ENCODE data around the gene ANAPC7.
"Not testable (repeated sequence)": the region's sequence is repeated elsewhere in the genome, so short reads cannot be mapped to it uniquely, and the experiment has no call there.

The ANAPC7 gene

DNA sequence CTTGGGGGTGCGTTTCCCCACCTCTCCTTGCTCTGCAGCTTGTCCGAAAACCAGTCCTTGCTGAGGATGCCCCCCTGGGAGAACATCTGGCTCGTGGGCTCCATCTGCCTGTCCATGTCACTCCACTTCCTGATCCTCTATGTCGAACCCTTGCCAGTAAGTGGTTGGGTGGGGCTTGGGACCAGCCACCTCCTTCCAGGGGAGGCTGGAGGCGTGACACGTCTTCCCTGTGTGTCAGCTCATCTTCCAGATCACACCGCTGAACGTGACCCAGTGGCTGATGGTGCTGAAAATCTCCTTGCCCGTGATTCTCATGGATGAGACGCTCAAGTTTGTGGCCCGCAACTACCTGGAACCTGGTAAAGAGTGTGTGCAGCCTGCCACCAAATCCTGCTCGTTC is 57.5 kb downstream of the ANAPC7 start:
- DNase-seq: no peak

DNA sequence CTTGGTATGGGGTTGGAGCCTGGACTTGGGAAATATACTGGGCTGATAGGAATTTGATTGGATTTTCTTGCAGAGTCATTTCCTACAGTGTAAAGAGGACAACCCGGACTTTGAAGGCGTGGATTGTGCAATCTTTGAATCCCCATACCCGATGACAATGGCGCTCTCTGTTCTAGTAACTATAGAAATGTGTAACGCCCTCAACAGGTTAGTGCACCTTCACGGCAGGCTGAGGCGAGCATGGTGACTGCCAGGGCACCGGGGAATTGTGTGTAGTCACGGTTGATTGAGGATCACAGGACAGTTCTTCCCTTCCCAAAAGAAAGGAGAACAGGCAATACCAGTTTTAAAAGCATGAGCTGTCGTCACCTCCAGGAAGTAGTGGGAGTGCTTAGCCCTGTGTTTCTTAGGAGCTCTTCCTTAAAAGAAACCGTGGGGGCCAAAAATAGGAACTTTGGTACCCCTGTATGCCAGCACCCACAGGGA is 58.3 kb downstream of the ANAPC7 start:
- DNase-seq: no peak

GRCh38 chr12:110344657-110345056 is 58.9 kb downstream of the ANAPC7 start:
- no peak for DNase-seq

- DNase-seq: no peak
These were observed 59.6 kb downstream of the ANAPC7 start for GRCh38 chr12:110343736-110344555.

- no peak for DNase-seq
These were observed 60.4 kb downstream of the ANAPC7 start for GRCh38 chr12:110343114-110343513.

DNA sequence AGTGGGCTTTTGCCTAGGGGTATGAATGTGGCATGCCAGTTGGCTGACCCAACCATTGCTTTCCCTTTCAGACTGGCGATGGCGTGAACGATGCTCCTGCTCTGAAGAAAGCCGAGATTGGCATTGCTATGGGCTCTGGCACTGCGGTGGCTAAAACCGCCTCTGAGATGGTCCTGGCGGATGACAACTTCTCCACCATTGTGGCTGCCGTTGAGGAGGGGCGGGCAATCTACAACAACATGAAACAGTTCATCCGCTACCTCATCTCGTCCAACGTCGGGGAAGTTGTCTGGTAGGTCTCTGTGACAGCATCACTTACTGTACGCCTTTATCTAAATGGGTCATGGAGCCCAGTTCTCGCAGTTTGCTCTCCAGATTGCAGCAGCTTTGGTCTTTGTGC is 61.4 kb downstream of the ANAPC7 start:
- no peak for DNase-seq

GRCh38 chr12:110340706-110341105 is 62.8 kb downstream of the ANAPC7 start:
- no peak for DNase-seq

GRCh38 chr12:110340261-110340660 is 63.2 kb downstream of the ANAPC7 start:
- DNase-seq: not testable (repeated sequence)

DNA sequence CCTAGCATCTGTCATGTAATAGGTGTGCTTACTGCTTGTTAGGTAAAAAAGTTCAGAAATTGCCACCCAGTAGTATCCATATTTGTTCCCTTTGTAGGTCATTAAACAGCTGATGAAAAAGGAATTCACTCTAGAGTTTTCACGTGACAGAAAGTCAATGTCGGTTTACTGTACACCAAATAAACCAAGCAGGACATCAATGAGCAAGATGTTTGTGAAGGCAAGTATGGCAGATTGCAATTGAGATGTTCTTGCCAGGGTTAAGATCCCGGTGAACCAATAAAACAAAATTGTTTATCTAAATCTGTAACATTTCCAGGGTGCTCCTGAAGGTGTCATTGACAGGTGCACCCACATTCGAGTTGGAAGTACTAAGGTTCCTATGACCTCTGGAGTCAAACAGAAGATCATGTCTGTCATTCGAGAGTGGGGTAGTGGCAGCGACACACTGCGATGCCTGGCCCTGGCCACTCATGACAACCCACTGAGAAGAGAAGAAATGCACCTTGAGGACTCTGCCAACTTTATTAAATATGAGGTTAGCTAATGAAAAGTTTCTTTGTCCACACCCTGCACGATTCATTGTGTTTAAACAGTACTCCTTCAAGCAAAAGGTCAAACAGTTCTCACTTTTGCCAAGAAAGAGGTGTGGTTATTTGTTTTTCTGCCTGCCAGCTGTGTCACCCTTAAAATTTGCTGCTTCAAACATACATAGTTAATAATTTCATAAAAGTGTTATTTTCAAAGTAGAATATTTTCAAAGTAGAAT is 64.1 kb downstream of the ANAPC7 start:
- no peak for DNase-seq

DNA sequence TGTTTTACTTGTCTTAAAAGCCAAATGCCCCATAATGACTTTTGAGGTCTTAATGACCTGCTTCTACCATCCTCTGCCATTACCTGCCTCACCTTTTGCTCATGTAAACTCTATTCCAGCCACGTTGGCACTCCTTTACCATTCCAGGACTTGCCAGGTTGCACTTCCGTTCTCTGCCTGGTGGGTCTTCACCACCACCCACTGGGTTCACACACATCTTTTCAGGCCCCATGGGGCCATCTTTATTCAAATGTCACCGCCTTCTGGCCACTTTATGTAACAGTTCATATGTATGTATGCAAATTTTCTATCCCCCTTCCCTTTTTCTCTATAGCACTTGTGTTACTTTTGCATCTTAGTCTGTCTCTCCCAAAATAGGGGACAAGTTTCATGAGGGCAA is 64.8 kb downstream of the ANAPC7 start:
- DNase-seq: no peak

GRCh38 chr12:110337912-110338710 is 65.4 kb downstream of the ANAPC7 start:
- no peak for DNase-seq

DNA sequence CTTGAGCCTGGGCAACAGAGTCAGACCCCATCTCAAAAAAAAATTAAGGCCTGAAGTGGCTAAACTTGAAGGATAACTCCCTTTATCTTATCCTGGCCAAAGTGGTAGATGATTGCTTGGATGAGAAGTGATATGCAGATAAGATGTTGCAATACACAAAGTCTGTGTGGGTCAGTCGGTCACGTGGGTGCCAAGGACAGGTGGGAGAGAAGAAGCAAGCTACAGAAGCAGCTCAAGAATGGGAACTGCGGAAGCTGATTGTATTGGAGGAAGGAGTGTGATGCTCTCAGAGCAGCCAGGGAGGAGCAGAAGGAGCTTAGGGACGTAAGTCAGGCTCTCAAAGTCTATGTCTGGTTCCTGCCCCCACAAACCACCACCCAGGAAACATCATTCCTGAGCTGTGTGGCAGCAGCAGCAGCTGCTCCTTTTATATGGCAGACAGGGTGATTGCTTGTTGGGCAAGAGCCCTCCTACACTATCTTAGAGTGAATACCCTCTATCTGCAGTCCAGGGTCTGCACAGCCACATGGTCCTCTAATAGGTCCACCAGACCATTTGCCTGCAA is 67.9 kb downstream of the ANAPC7 start:
- DNase-seq: no peak

DNA sequence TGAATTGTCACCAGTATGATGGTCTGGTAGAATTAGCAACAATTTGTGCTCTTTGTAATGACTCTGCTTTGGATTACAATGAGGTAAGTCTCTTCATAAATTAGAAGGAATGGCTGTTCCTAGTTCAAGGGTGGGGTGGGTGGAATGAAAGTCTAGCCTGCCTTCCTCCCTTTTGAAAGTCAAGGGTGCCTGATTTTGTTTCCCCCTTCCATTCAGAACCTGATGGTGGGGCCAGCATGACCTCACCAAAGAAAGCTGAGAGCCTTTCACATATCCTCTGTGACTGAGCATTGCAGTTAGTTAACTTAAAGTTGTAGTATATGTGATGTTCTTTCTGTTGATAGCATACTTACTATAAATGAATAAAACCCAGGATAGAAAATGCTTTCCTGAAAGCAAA is 70.3 kb downstream of the ANAPC7 start:
- no peak for DNase-seq

- DNase-seq: peak; percentile 43
These were observed 73.0 kb downstream of the ANAPC7 start for GRCh38 chr12:110330544-110330943.

DNA sequence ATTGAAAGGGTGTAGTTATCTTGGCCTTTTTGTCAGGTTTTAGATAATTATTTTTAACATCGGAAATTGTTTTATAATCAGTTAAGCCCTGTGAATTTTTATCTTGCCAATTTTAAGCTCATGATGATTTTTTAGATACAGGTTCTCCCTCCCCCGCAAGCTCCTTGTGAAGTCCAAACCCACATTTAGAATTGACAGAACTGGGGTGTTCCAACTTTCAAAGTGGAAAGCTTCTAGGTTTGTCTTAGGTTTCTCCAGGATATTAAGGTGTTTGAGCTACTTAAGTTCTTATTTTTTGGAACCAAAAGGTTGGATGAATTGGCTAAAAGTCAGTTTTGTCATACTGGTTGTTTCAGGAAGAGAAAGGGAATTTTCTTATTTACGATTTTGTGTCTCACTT is 73.4 kb downstream of the ANAPC7 start:
- DNase-seq: no peak

- DNase-seq: no peak
These were observed 73.8 kb downstream of the ANAPC7 start for GRCh38 chr12:110329710-110330109.

Data from fibroblast of skin of right quadriceps (primary cell).